Fibroblast of peridontal ligament (primary cell): ENCODE data around the gene ABCG8.
A peak's percentile ranks its signal among the peaks of the same experiment; 100 is the strongest.

Source experiments
- DNase-seq: peaks from one replicate; pipeline ENCODE4 v3.0.0-alpha.2; 2010; ENCODE audit errors: extremely low read depth

The ABCG8 gene

GRCh38 chr2:43838560-43839267, at the start of gene ABCG8, which contains the start of gene ABCG5:
Gene ABCG8 (plus strand): TSS chr2:43838971. CDS start chr2:43839054, 83 bp downstream.
Gene ABCG5 (minus strand): TSS chr2:43838839. CDS start chr2:43838679, 160 bp downstream.
- DNase-seq: no peak

DNA sequence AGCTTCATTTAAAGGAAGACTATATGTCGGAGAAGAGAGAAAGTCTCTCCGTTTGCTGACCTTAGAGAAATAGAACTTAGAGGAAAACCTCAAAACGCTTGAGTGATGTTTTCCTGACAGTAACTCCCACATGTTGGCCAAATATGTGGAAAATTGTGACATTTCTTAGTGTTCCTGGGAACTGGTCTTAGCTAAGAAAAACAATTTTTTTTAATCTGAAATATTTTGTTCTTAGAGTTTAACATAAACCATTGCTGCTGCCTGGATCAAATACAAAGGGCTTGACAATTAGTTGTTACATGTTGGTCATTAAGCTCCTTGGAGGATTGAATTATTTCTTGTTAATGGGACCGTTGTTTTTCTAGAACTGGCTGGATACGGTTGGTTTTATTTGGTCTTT, 48.6 kb upstream of the ABCG8 start:
- peak; percentile 15 for DNase-seq

DNA sequence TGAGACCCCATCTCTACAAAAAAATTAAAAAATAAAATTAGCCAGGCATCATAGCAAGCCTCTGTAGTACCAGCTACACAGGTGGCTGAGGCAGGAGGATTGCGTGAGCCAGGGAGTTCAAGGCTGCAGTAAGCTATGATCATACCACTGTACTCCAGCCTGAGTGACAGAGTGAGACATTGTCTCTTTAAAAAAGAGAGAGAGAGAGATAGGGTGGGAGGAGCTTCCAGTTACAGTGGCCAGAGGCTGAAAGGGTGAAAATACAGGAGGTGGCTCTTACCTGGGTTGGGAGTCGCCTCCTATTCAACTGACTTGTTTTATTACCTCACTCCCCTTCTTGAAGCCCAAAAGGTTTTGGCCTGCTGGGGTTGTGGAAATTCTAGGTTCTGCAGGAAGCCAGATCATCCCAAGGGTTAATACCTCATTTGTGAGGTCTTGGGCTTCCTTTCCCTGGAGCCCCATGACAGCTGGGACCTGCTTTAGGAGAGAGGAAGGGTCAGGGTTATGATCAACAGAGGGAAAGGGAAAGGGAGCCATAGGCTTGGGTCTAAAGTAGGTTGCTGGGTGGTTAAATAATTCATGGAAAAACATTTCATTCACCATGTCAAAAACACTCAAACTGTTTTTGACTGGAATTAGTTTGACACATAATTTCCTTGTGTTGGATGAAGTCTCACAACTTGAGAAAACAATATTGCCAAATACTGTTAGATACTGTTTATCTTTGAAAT, 47.6 kb upstream of the ABCG8 start:
- DNase-seq: no peak

GRCh38 chr2:43792653-43793052, 46.1 kb upstream of the ABCG8 start:
- no peak for DNase-seq

GRCh38 chr2:43794956-43795355, 43.8 kb upstream of the ABCG8 start:
- DNase-seq: no peak

- DNase-seq: no peak
These were observed 42.6 kb upstream of the ABCG8 start for GRCh38 chr2:43796206-43796605.

- no peak for DNase-seq
These were observed 40.5 kb upstream of the ABCG8 start for GRCh38 chr2:43798300-43798699.

DNA sequence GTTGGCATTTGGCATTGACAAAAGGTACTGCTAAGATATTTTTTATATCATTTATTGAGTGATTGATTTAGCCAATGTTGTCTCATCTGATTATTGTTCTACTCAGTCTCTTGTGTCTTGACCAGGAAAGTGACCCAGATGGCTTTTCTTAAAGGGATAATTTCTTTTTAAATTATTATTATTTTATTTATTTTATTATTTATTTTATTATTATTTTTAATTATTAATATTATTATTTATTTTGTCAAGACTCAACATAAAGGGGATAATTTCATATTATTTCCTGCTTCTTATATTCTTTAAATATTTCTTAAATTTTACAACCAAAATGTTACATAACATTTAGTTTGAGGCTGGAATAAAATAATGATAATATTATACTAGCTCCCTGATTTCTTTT, 37.9 kb upstream of the ABCG8 start:
- DNase-seq: no peak

GRCh38 chr2:43802135-43802534, 36.6 kb upstream of the ABCG8 start:
- DNase-seq: no peak

DNA sequence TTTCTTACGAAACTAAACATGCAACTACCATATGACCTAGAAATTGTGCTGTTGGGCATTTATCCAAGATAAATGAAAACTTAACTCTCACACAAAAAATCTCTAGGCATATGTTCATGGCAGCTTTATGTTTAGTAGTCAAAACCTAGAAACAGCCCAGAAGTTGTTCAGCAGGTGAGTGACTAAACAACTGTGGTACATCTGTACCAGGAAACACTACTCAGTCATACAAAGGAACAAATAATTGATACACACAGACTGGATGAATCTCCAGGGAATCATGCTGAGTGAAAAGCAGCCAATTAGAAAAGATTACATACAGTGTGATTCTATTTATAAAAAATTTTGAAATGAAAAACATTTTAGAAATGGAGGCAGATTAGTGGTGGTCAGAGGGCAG, 35.7 kb upstream of the ABCG8 start:
- DNase-seq: peak; percentile 18

GRCh38 chr2:43806719-43807031, 32.1 kb upstream of the ABCG8 start:
- no peak for DNase-seq

DNA sequence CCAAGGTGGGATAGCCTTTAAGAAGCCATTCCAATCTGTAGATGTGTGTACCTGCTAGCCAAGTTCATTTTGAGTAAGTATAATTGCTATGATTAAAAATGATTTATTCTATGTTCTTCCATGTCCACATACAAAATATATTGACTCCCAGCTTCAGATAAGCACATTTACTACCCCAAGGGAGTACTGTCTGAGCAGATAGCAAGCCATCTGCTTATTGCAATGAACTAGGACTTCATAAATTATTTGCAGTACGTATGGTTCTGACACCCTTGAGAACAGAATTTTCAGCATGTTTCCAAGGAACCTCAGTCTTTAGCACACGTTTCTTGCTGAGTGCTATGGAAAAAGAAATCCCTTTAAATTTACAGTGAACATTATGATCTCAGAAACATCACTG, 28.3 kb upstream of the ABCG8 start:
- no peak for DNase-seq

- DNase-seq: no peak
These were observed 27.9 kb upstream of the ABCG8 start for GRCh38 chr2:43810888-43811287.

GRCh38 chr2:43812006-43812405, 26.8 kb upstream of the ABCG8 start:
- DNase-seq: no peak

- DNase-seq: no peak
These were observed 25.8 kb upstream of the ABCG8 start for GRCh38 chr2:43812947-43813346.

DNA sequence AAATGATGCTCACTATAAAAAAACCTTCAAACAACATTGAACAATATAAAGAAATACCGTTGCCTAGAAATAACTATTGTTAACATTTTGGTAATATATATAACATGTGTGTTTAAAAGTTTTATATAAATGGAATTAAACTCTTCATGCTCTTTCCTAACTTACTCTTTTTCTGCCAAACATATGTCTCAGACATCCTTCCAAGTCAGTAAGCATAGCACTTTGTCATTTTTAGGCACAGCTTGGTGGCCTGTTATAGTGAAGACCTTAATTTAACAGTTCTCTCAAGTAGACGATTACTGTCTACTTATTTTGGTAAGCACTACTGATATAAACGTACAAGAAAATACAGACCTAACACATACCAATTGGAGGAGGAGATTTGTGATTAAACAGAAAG, 24.1 kb upstream of the ABCG8 start:
- no peak for DNase-seq

- peak; percentile 27 for DNase-seq
These were observed 20.0 kb upstream of the ABCG8 start for GRCh38 chr2:43818761-43819160.

GRCh38 chr2:43819491-43820163, 19.1 kb upstream of the ABCG8 start:
- no peak for DNase-seq

GRCh38 chr2:43822839-43823238, 15.9 kb upstream of the ABCG8 start:
- no peak for DNase-seq

DNA sequence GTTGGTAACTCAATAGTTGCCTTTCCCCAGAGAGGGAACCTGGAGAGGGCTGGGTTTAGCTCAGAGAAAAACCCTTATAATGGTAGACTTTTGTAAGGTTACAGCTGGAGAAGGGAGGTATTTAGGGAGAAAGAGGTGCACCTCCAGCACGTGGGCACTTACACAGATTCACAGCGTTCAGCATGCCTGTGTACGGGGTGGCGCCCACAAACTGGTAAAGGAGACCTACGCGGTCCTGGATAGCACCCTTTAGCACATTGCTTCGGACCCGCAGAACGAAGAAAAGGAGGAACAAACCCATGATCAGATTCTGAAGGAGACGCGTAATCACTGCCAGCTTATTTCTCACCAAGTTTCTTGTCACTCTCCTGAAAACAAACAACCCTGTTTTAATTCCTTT, 15.0 kb upstream of the ABCG8 start:
- no peak for DNase-seq

DNA sequence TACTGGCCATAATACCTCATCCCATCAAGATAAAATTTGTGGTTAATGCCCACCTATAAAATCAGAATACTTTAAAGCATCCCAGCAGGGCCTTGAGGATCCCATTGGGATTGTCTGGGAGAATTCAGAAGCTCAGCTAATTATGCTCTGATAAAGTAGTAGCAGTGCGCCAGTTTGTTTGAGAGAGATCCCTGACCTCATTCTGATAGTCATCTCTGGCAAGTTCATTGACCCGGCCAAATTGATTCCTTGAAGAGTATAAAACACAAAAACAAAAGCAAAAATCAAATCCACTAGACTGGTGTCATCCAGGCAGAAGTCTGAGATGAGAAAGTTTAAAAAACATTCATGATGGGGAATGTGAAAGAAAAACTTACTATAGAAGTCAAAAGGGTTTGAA, 14.3 kb upstream of the ABCG8 start:
- no peak for DNase-seq

DNA sequence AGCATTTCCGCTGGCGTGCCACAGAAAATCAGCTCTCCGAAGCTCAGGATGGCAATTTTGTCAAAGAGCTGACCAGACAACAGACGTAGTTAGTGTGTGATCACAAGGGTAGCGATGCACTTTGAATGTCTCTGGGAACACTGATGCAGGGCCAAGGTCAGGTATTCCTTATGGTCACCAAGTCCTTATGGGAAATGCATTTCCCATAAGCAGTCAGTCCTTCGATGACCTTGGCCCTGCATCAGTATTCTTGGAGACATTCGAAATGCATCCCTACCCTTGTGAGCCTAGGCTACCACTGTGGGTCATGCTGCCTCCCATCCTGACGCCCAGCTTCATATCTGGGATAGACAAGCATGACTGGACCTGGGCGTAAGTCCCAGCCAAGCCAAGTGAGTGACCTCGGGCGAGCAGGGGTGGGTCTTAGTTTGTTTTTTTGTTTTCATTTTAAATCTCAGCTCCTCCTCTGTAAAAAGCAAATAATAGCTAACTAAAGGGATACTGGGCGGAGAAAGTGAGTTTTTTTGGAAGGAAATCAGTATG, 13.7 kb upstream of the ABCG8 start:
- DNase-seq: no peak

DNA sequence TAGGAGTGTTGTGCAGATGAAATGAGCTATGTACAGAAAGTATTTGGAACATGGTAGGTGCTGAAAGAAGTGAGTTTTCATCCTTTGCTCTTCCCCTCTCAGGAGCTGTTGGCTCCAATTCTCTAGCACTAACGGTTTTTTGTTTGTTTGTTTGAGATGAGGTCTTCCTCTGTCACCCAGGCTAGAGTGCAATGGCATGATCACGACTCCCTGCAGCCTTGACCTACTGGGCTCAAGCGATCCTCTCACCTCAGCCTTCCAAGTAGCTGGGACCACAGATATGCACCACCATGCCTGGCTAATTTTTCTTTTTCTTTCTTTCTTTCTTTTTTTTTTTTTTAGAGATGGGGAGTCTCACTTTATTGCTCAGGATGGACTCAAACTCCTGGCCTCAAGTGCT, 12.9 kb upstream of the ABCG8 start:
- no peak for DNase-seq
